ENCODE data around the gene LSM7. TPM values are rescaled to one million over a fixed set of nuclear protein-coding genes. Genes with fewer than 3 reads are reported as not detected.

LSM7 gene
- polyA plus RNA-seq, 1 experiment: 165 TPM

DNA sequence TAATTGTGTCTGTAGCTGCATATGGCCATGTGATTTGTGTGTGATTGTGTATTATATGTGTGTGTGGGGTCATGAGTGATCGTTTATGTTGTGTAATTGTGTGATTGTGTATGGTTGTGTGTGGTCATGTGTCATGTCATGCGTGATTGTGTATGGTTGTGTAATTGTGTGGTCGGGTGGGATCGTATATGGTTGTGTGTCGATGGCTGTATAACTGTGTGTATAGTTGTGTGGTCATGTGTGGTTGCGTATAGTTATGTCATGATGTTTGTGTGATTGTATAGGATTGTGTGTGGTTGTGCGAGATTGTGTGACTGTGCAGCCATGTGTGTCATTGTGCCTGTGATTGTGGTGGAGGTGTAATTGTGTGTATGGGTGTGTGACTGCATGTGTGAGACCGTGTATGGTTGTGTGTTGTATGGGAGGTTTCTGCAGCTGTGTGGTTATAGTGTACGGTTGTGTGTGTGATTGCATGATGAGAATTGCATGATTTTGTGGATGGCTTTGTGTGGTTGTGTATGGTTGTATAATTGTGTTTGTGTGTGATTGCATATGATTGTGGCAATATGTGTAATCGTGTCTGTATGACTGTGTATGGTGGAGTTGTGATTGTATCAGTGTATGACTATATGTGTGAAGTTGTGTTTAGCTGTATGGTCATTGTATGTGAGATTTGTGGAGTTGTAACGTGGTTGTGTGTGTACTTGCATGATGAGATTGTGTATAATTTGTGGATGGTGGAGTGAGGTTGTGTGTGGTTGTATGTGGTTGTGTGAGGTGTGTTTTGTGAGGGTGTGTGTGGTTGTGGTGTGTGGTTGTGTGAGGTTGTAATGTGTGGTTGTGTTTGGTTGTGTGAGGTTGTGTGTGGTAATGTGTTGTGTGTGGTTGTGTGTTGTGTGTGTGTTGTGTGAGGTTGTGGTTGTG is 33.9 kb upstream of the LSM7 start:
- POLR2A ChIA-PET: no interaction called here
- Histone ChIP-seq H3K4me3 (ENCODE audit: low read depth, low read length) (no peak overlapping the region), H3K27me3 (ENCODE audit: control insufficient read depth, insufficient read depth, low read length) (peaks cover 15% of the 10 kb centered on the region), H3K36me3 (ENCODE audit: control insufficient read depth, insufficient read depth, low read length) (no peaks in the 10 kb centered on the region)
- TF ChIP-seq, protein P1, sequence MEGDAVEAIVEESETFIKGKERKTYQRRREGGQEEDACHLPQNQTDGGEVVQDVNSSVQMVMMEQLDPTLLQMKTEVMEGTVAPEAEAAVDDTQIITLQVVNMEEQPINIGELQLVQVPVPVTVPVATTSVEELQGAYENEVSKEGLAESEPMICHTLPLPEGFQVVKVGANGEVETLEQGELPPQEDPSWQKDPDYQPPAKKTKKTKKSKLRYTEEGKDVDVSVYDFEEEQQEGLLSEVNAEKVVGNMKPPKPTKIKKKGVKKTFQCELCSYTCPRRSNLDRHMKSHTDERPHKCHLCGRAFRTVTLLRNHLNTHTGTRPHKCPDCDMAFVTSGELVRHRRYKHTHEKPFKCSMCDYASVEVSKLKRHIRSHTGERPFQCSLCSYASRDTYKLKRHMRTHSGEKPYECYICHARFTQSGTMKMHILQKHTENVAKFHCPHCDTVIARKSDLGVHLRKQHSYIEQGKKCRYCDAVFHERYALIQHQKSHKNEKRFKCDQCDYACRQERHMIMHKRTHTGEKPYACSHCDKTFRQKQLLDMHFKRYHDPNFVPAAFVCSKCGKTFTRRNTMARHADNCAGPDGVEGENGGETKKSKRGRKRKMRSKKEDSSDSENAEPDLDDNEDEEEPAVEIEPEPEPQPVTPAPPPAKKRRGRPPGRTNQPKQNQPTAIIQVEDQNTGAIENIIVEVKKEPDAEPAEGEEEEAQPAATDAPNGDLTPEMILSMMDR (IDR thresholded peaks at IDR 0.05; ENCODE audit: insufficient read depth, low read depth, low read length): no peak
- CTCF ChIA-PET: interaction anchor here (1.3 kb wide), 1 partner anchor 11 kb away, joined by 3 read pairs; no protein-coding TSS in a partner anchor
- no peak for DNase-seq (ENCODE audit: low read depth)

DNA sequence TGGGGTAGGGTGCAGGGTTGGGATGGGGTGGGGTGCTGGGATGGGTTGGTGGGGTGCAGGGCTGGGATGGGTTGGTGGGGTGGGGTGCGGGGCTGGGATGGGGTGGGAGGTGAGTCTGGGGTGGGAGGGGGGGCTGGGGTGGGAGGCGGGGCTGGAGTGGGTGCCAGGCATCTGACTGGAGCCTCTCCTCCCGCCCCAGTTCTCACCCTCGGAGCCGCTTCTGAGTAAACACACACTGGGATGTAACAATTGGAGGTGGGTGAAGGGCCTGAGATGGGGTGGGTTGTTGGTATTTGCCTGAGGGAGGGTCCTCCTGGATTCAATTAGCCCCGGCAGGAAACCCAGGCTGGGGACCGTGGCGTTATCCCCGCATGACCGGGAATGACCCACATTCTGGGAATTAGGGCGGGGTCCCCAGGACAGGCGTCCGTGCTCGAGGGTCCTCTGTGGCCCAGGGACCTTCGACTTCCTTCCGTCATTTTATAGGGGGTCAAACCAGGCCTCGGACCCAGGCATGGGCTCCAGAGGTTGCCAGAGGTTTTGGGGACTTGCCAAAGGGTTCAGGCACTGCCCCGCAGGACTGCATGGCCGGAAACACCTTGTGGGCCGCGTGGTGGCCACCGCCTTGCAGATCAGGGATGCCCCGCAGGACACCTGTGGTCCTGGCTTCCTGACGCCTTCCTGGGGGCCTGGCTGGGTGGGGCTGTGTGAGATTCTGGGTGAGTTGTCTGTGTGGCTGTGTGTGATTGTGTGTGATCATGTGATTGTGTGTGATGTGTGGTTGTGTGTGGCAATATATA is 33.1 kb upstream of the LSM7 start:
- no peaks in the 10 kb centered on the region for H3K36me3 ChIP-seq (ENCODE audit: control insufficient read depth, insufficient read depth, low read length)
- peaks cover 15% of the 10 kb centered on the region for H3K27me3 ChIP-seq (ENCODE audit: control insufficient read depth, insufficient read depth, low read length)
- DNase-seq (ENCODE audit: low read depth): no peak
- POLR2A ChIA-PET: no interaction called here
- H3K4me3 ChIP-seq (ENCODE audit: low read depth, low read length): no peak overlapping the region
- CTCF ChIA-PET: no interaction called here
- TF ChIP-seq, protein P1 (IDR thresholded peaks at IDR 0.05; ENCODE audit: insufficient read depth, low read depth, low read length): no peak

DNA sequence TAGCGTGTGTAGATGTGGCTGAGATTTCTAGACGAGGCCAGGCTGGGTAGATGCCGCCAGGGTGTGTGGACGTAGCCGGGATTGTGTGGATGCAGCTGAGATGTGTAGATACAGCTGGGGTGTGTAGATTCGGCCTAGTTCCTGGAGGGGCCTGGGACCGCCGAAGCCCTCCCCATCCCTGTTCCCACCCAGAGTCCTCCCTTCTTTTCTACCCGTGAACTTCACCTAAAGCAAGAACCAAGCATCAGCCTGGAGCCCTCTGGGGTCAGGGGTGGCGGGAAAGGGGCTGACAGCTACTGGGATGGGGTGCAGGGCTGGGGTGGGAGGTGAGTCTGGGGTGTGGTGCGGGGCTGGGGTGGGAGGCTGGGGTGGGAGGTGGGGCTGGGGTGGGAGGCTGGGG is 32.4 kb upstream of the LSM7 start:
- DNase-seq (ENCODE audit: low read depth): no peak
- no peak overlapping the region for H3K4me3 ChIP-seq (ENCODE audit: low read depth, low read length)
- no peaks in the 10 kb centered on the region for H3K36me3 ChIP-seq (ENCODE audit: control insufficient read depth, insufficient read depth, low read length)
- peaks cover 15% of the 10 kb centered on the region for H3K27me3 ChIP-seq (ENCODE audit: control insufficient read depth, insufficient read depth, low read length)
- CTCF ChIA-PET: no interaction called here
- TF ChIP-seq, protein P1 (IDR thresholded peaks at IDR 0.05; ENCODE audit: insufficient read depth, low read depth, low read length): no peak
- POLR2A ChIA-PET: no interaction called here

DNA sequence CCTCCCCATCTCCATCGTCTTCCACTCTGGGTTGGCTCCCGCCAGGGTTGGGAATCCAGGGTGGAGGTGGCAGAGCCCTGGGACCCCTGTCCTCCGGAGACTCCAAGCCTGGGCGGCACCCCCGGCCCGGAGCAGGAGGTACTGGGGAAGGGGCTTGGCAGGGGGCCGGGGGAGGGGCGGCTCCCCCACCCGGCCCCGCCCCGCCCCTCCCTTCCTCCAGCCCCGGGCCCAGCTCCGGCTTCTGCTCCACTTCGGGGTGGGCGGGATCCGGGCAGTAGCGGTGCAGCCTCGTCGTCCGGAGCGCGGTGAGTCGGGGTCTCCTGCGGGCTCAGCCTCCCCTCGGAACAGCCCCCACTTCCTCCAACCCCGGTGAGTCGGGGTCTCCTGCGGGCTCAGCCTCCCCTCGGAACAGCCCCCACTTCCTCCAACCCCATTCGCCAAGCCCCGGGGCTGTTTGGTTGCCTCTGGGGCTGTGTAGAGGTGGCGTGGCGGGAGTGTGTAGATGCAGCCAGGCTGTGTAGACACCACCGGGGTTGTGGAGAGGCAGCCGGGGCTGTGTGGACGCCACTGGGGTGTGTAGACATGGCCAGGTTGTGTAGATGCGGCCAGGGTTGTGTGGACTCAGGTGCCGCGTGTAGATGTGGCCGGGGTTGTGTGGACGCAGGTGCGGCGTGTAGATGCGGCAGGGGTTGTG is 31.8 kb upstream of the LSM7 start, which contains the start of gene TMPRSS9:
TMPRSS9 (plus strand) TSS at position 274 of the 694 bp plus-strand sequence. CDS start 29,521 bp downstream, outside the sequence.
- DNase-seq (ENCODE audit: low read depth): no peak
- CTCF ChIA-PET: no interaction called here
- POLR2A ChIA-PET: no interaction called here
- Histone ChIP-seq H3K36me3 (ENCODE audit: control insufficient read depth, insufficient read depth, low read length) (no peaks in the 10 kb centered on the region), H3K27me3 (ENCODE audit: control insufficient read depth, insufficient read depth, low read length) (peaks cover 15% of the 10 kb centered on the region), H3K4me3 (ENCODE audit: low read depth, low read length) (no peak within 1 kb of the TSS)
- TF ChIP-seq, protein P1 (IDR thresholded peaks at IDR 0.05; ENCODE audit: insufficient read depth, low read depth, low read length): no peak
